ENCODE measurements around the gene PC.
A peak's percentile ranks its signal among the peaks of the same experiment; 100 is the strongest.
"Not testable (repeated sequence)": the region's sequence is repeated elsewhere in the genome, so short reads cannot be mapped to it uniquely, and the experiment has no call there.

PC gene

GRCh38 chr11:66978717-66979116, 20.5 kb upstream of the PC start:
- DNase-seq (ENCODE audit: low read depth) = no peak

GRCh38 chr11:66978229-66978628, 20.0 kb upstream of the PC start:
- DNase-seq (ENCODE audit: low read depth) = no peak

- no peak for DNase-seq (ENCODE audit: low read depth)
Measured at GRCh38 chr11:66976925-66977324, 18.7 kb upstream of the PC start.

GRCh38 chr11:66976028-66976467, 17.9 kb upstream of the PC start:
- no peak for DNase-seq (ENCODE audit: low read depth)

GRCh38 chr11:66975405-66976027, 17.3 kb upstream of the PC start:
- no peak for DNase-seq (ENCODE audit: low read depth)

- DNase-seq (ENCODE audit: low read depth) = no peak
Measured at GRCh38 chr11:66974724-66975404, 16.7 kb upstream of the PC start, which contains the start of gene C11orf86. C11orf86 (plus strand) TSS chr11:66975304; CDS start chr11:66975363, 59 bp downstream.

GRCh38 chr11:66973956-66974580, 15.9 kb upstream of the PC start:
- peak; percentile 66 for DNase-seq (ENCODE audit: low read depth)

GRCh38 chr11:66971488-66971887, 13.3 kb upstream of the PC start:
- DNase-seq (ENCODE audit: low read depth) = no peak

- DNase-seq (ENCODE audit: low read depth) = peak; percentile 100
Measured at GRCh38 chr11:66970807-66971442, 12.7 kb upstream of the PC start.

- DNase-seq (ENCODE audit: low read depth) = no peak
Measured at GRCh38 chr11:66970371-66970806, 12.2 kb upstream of the PC start.

- DNase-seq (ENCODE audit: low read depth) = peak; percentile 96
Measured at GRCh38 chr11:66969584-66970225, 11.5 kb upstream of the PC start.

GRCh38 chr11:66967670-66968425, 9.7 kb upstream of the PC start:
- DNase-seq (ENCODE audit: low read depth) = peak; percentile 72

GRCh38 chr11:66966351-66966750, 8.2 kb upstream of the PC start:
- no peak for DNase-seq (ENCODE audit: low read depth)

- no peak for DNase-seq (ENCODE audit: low read depth)
Measured at GRCh38 chr11:66964495-66964894, 6.3 kb upstream of the PC start.

GRCh38 chr11:66962801-66963200, 4.6 kb upstream of the PC start:
- DNase-seq (ENCODE audit: low read depth) = no peak

- no peak for DNase-seq (ENCODE audit: low read depth)
Measured at GRCh38 chr11:66962247-66962646, 4.1 kb upstream of the PC start.

GRCh38 chr11:66961691-66962213, 3.6 kb upstream of the PC start:
- DNase-seq (ENCODE audit: low read depth) = not testable (repeated sequence)

- no peak for DNase-seq (ENCODE audit: low read depth)
Measured at GRCh38 chr11:66958956-66959274, 732 bp upstream of the PC start.

- DNase-seq (ENCODE audit: low read depth) = no peak
Measured at GRCh38 chr11:66957971-66958231, 282 bp downstream of the PC start.

GRCh38 chr11:66956689-66957290, 1.4 kb downstream of the PC start:
- peak; percentile 62 for DNase-seq (ENCODE audit: low read depth)

All from fibroblast of gingiva (primary cell).